Measurements from ENCODE around the gene PAPOLG. TPM values are rescaled to one million over a fixed set of nuclear protein-coding genes. Genes with fewer than 3 reads are reported as not detected.

The PAPOLG gene
- total RNA-seq, 1 donor from 2014 or later, result 14.8 TPM

DNA sequence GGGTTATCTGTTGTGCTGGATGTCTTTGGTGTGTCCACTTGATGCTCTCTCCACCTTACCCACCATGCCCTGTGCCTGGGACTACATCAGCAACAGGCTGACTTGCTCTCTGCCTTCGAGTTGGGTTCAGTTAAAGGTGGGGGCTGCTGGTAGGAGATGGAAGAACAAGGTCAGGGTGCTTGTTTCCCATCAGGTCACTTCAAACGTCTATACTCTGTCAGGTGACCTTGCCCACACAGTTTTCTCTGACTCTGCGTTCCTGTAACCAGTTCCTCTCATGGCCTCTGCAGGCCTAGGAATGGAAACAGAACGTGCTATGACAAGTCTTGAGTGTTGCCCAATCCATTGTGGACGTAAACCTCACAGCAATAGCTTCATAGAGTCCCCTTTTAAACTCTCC lies 38.4 kb upstream of the PAPOLG start:
- Histone ChIP-seq H3K79me2 (ENCODE audit: insufficient read depth, low read length) (no peaks in the 10 kb centered on the region), H4K20me1 (ENCODE audit: insufficient read depth, low read length) (no peaks in the 10 kb centered on the region), H3K9me3 (ENCODE audit: insufficient read depth, low read depth, low read length) (no peaks in the 10 kb centered on the region), H3K27me3 (ENCODE audit: insufficient read depth, low read length) (no peaks in the 10 kb centered on the region), H3K36me3 (ENCODE audit: insufficient read depth, low read length) (no peaks in the 10 kb centered on the region), H3K4me3 (ENCODE audit: insufficient read depth, low read depth, low read length) (no peak overlapping the region), H3K27ac (ENCODE audit: low read depth, low read length) (no peak overlapping the region), H2AFZ (ENCODE audit: low read depth, low read length) (no peak overlapping the region), H3K4me1 (ENCODE audit: insufficient read depth, low read length) (no peaks in the 10 kb centered on the region), H3K9ac (ENCODE audit: low read length) (no peak overlapping the region), H3K4me2 (ENCODE audit: low read length) (no peak overlapping the region)
- H3K9me3 Mint-ChIP-seq (ENCODE audit: unreplicated experiment), result peaks cover 6% of the 10 kb centered on the region
- H3K27ac Mint-ChIP-seq (ENCODE audit: unreplicated experiment), result no peak overlapping the region
- H3K4me1 Mint-ChIP-seq (ENCODE audit: low read depth, unreplicated experiment), result no peaks in the 10 kb centered on the region
- no peak for TF ChIP-seq EZH2 (IDR thresholded peaks at IDR 0.05; ENCODE audit: insufficient read depth, low read length)
- TF ChIP-seq, protein P1, sequence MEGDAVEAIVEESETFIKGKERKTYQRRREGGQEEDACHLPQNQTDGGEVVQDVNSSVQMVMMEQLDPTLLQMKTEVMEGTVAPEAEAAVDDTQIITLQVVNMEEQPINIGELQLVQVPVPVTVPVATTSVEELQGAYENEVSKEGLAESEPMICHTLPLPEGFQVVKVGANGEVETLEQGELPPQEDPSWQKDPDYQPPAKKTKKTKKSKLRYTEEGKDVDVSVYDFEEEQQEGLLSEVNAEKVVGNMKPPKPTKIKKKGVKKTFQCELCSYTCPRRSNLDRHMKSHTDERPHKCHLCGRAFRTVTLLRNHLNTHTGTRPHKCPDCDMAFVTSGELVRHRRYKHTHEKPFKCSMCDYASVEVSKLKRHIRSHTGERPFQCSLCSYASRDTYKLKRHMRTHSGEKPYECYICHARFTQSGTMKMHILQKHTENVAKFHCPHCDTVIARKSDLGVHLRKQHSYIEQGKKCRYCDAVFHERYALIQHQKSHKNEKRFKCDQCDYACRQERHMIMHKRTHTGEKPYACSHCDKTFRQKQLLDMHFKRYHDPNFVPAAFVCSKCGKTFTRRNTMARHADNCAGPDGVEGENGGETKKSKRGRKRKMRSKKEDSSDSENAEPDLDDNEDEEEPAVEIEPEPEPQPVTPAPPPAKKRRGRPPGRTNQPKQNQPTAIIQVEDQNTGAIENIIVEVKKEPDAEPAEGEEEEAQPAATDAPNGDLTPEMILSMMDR (IDR thresholded peaks at IDR 0.05; ENCODE audit: insufficient read depth, low read depth, low read length), result no peak
- FAIRE-seq (no peak), DNase-seq (ENCODE audit: low read depth) (no peak)
- no peak overlapping the region for H3K4me3 Mint-ChIP-seq (ENCODE audit: unreplicated experiment)
- H3K36me3 Mint-ChIP-seq (ENCODE audit: low read depth, unreplicated experiment), result no peaks in the 10 kb centered on the region
- H3K27me3 Mint-ChIP-seq (ENCODE audit: low read depth, unreplicated experiment), result no peaks in the 10 kb centered on the region

DNA sequence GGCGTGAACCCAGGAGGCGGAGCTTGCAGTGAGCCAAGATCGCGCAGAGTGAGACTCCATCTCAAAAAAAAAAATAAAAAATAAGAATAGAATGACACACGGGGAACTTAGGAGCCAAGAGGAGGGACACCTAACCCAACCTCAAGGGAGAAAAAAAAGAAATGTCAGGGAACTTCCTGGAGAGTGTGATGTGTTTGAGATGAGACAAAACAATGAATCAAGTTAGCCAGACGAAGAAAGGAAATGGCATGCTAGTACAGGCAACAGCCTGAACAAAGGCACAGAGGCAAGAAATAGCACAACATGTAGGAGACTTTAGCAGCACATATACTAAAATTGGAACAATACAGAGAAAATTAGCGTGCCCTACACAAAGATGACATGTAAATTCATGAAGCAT lies 36.7 kb upstream of the PAPOLG start:
- no peaks in the 10 kb centered on the region for H3K79me2 ChIP-seq (ENCODE audit: insufficient read depth, low read length)
- TF ChIP-seq, protein P1 (IDR thresholded peaks at IDR 0.05; ENCODE audit: insufficient read depth, low read depth, low read length), result no peak
- no peak for TF ChIP-seq EZH2 (IDR thresholded peaks at IDR 0.05; ENCODE audit: insufficient read depth, low read length)
- H3K4me1 ChIP-seq (ENCODE audit: insufficient read depth, low read length), result no peaks in the 10 kb centered on the region
- H3K36me3 Mint-ChIP-seq (ENCODE audit: low read depth, unreplicated experiment), result no peaks in the 10 kb centered on the region
- H3K27me3 ChIP-seq (ENCODE audit: insufficient read depth, low read length), result no peaks in the 10 kb centered on the region
- H3K4me3 ChIP-seq (ENCODE audit: insufficient read depth, low read depth, low read length), result no peak overlapping the region
- FAIRE-seq, result no peak
- H2AFZ ChIP-seq (ENCODE audit: low read depth, low read length), result no peak overlapping the region
- no peaks in the 10 kb centered on the region for H3K9me3 ChIP-seq (ENCODE audit: insufficient read depth, low read depth, low read length)
- no peaks in the 10 kb centered on the region for H3K9me3 Mint-ChIP-seq (ENCODE audit: unreplicated experiment)
- no peaks in the 10 kb centered on the region for H4K20me1 ChIP-seq (ENCODE audit: insufficient read depth, low read length)
- no peak overlapping the region for H3K27ac ChIP-seq (ENCODE audit: low read depth, low read length)
- H3K4me2 ChIP-seq (ENCODE audit: low read length), result no peak overlapping the region
- H3K4me3 Mint-ChIP-seq (ENCODE audit: unreplicated experiment), result no peak overlapping the region
- no peak for DNase-seq (ENCODE audit: low read depth)
- no peak overlapping the region for H3K9ac ChIP-seq (ENCODE audit: low read length)
- H3K36me3 ChIP-seq (ENCODE audit: insufficient read depth, low read length), result no peaks in the 10 kb centered on the region
- H3K4me1 Mint-ChIP-seq (ENCODE audit: low read depth, unreplicated experiment), result no peaks in the 10 kb centered on the region
- H3K27ac Mint-ChIP-seq (ENCODE audit: unreplicated experiment), result no peak overlapping the region
- peaks cover 3% of the 10 kb centered on the region for H3K27me3 Mint-ChIP-seq (ENCODE audit: low read depth, unreplicated experiment)

- no peaks in the 10 kb centered on the region for H3K9me3 ChIP-seq (ENCODE audit: insufficient read depth, low read depth, low read length)
- H4K20me1 ChIP-seq (ENCODE audit: insufficient read depth, low read length), result no peaks in the 10 kb centered on the region
- no peak overlapping the region for H3K9ac ChIP-seq (ENCODE audit: low read length)
- H3K27ac Mint-ChIP-seq (ENCODE audit: unreplicated experiment), result no peak overlapping the region
- no peaks in the 10 kb centered on the region for H3K4me1 Mint-ChIP-seq (ENCODE audit: low read depth, unreplicated experiment)
- no peaks in the 10 kb centered on the region for H3K79me2 ChIP-seq (ENCODE audit: insufficient read depth, low read length)
- no peak overlapping the region for H3K4me3 ChIP-seq (ENCODE audit: insufficient read depth, low read depth, low read length)
- no peaks in the 10 kb centered on the region for H3K4me1 ChIP-seq (ENCODE audit: insufficient read depth, low read length)
- no peaks in the 10 kb centered on the region for H3K9me3 Mint-ChIP-seq (ENCODE audit: unreplicated experiment)
- peaks cover 6% of the 10 kb centered on the region for H3K27me3 Mint-ChIP-seq (ENCODE audit: low read depth, unreplicated experiment)
- no peak for FAIRE-seq
- no peaks in the 10 kb centered on the region for H3K27me3 ChIP-seq (ENCODE audit: insufficient read depth, low read length)
- H3K36me3 ChIP-seq (ENCODE audit: insufficient read depth, low read length), result no peaks in the 10 kb centered on the region
- no peak overlapping the region for H3K4me3 Mint-ChIP-seq (ENCODE audit: unreplicated experiment)
- no peak overlapping the region for H3K27ac ChIP-seq (ENCODE audit: low read depth, low read length)
- no peak overlapping the region for H2AFZ ChIP-seq (ENCODE audit: low read depth, low read length)
- DNase-seq (ENCODE audit: low read depth), result no peak
- TF ChIP-seq, protein P1 (IDR thresholded peaks at IDR 0.05; ENCODE audit: insufficient read depth, low read depth, low read length), result no peak
- no peak for TF ChIP-seq EZH2 (IDR thresholded peaks at IDR 0.05; ENCODE audit: insufficient read depth, low read length)
- H3K4me2 ChIP-seq (ENCODE audit: low read length), result no peak overlapping the region
- H3K36me3 Mint-ChIP-seq (ENCODE audit: low read depth, unreplicated experiment), result no peaks in the 10 kb centered on the region
Observed at GRCh38 chr2:60725466-60725865, 30.6 kb upstream of the PAPOLG start.

All from astrocyte (in vitro differentiated cells and primary cell).